HG03064 (cell line): Measurements from ENCODE around the gene IQCN.

Experiments
- ATAC-seq: cut with Tn5 transposase; IDR thresholded peaks from one replicate; pipeline ENCODE4 v1.9.1; 2021; ENCODE audit warnings: low read depth; ENCODE audit not compliant: unreplicated experiment

Gene IQCN

GRCh38 chr19:18289471-18290301, 15.4 kb upstream of the IQCN start:
- no peak for ATAC-seq

- no peak for ATAC-seq
Measured at GRCh38 chr19:18287836-18288772, 13.9 kb upstream of the IQCN start.

- no peak for ATAC-seq
Measured at GRCh38 chr19:18286973-18287635, 12.9 kb upstream of the IQCN start.

GRCh38 chr19:18284712-18285360, 10.6 kb upstream of the IQCN start:
- ATAC-seq: no peak

- ATAC-seq: no peak
Measured at GRCh38 chr19:18283338-18283737, 9.1 kb upstream of the IQCN start.

GRCh38 chr19:18282788-18283141, 8.5 kb upstream of the IQCN start:
- ATAC-seq: no peak

GRCh38 chr19:18282021-18282787, 8.0 kb upstream of the IQCN start:
- ATAC-seq: peak; percentile 17

GRCh38 chr19:18281082-18282020, 7.1 kb upstream of the IQCN start, which contains the start of gene JUND:
JUND (minus strand) TSS chr19:18281622; CDS start chr19:18281484, 138 bp downstream.
- ATAC-seq: peak; percentile 50

- no peak for ATAC-seq
Measured at GRCh38 chr19:18280247-18281081, 6.2 kb upstream of the IQCN start.

- ATAC-seq: no peak
Measured at GRCh38 chr19:18279516-18280246, 5.4 kb upstream of the IQCN start.

GRCh38 chr19:18279266-18279515, 4.9 kb upstream of the IQCN start:
- no peak for ATAC-seq

GRCh38 chr19:18278521-18279265, 4.4 kb upstream of the IQCN start:
- no peak for ATAC-seq

- ATAC-seq: no peak
Measured at GRCh38 chr19:18274781-18275356, 617 bp upstream of the IQCN start.

- no peak for ATAC-seq
Measured at GRCh38 chr19:18273561-18274218, 562 bp downstream of the IQCN start.

- ATAC-seq: no peak
Measured at GRCh38 chr19:18271433-18271841, 2.8 kb downstream of the IQCN start.

- no peak for ATAC-seq
Measured at GRCh38 chr19:18270326-18270725, 3.9 kb downstream of the IQCN start.
